ENCODE measurements around the gene FILIP1. TPM values are rescaled to one million over a fixed set of nuclear protein-coding genes. Genes with fewer than 3 reads are reported as not detected.
A peak's percentile ranks its signal among the peaks of the same experiment; 100 is the strongest.

The FILIP1 gene
- total RNA-seq, 4 donors from 2014 or later = 2.2 to 9.3 (median 5.1) TPM

GRCh38 chr6:75290136-75290945, 203.3 kb downstream of the FILIP1 start:
- intact Hi-C loops (cut with DNase I) = no loop called here
- no peak for DNase-seq
- Histone ChIP-seq H3K4me1 (peaks cover 4 to 10% of the 10 kb centered on the region in 2 donors), H3K27ac (no peak overlapping the region), H3K4me3 (replicated peaks in 1 of 3) (no peak overlapping the region), H3K27me3 (no peaks in the 10 kb centered on the region), H3K9me3 (no peaks in the 10 kb centered on the region), H3K36me3 (no peaks in the 10 kb centered on the region)
- TF ChIP-seq POLR2A (IDR thresholded peaks at IDR 0.05) (no peak), CTCF (IDR thresholded peaks at IDR 0.05) (no peak)
- 53 to 70% methylated on average over 7 of the region's 7 CpGs for WGBS, 2 donors

GRCh38 chr6:75288023-75288422, 205.6 kb downstream of the FILIP1 start:
- TF ChIP-seq CTCF (IDR thresholded peaks at IDR 0.05) (no peak), POLR2A (IDR thresholded peaks at IDR 0.05) (no peak)
- no peak for DNase-seq
- Histone ChIP-seq H3K27me3 (no peaks in the 10 kb centered on the region), H3K36me3 (no peaks in the 10 kb centered on the region), H3K9me3 (no peaks in the 10 kb centered on the region), H3K4me3 (replicated peaks in 1 of 3) (no peak overlapping the region), H3K27ac (no peak overlapping the region), H3K4me1 (peaks cover 4 to 10% of the 10 kb centered on the region in 2 donors)
- WGBS, 2 donors = 88 to 98% methylated on average over 1 of the region's 1 CpG
- intact Hi-C loops (cut with DNase I) = no loop called here

GRCh38 chr6:75287424-75287823, 206.2 kb downstream of the FILIP1 start:
- WGBS, 2 donors = 82 to 92% methylated on average over 1 of the region's 1 CpG
- H3K27ac ChIP-seq = no peak overlapping the region
- H3K4me3 ChIP-seq (replicated peaks in 1 of 3) = no peak overlapping the region
- H3K27me3 ChIP-seq = no peaks in the 10 kb centered on the region
- H3K36me3 ChIP-seq = no peaks in the 10 kb centered on the region
- no peak for TF ChIP-seq POLR2A (IDR thresholded peaks at IDR 0.05)
- TF ChIP-seq CTCF (IDR thresholded peaks at IDR 0.05) = no peak
- H3K9me3 ChIP-seq = no peaks in the 10 kb centered on the region
- H3K4me1 ChIP-seq = peaks cover 10 to 15% of the 10 kb centered on the region in 2 donors
- no peak for DNase-seq
- intact Hi-C loops (cut with DNase I) = no loop called here

- Histone ChIP-seq H3K36me3 (no peaks in the 10 kb centered on the region), H3K9me3 (no peaks in the 10 kb centered on the region), H3K4me3 (replicated peaks in 1 of 3) (no peak overlapping the region), H3K27me3 (no peaks in the 10 kb centered on the region), H3K27ac (no peak overlapping the region), H3K4me1 (peaks cover 13 to 19% of the 10 kb centered on the region in 2 donors)
- no peak for TF ChIP-seq POLR2A (IDR thresholded peaks at IDR 0.05)
- TF ChIP-seq CTCF (IDR thresholded peaks at IDR 0.05) = no peak
- no peak for DNase-seq
- intact Hi-C loops (cut with DNase I) = no loop called here
- WGBS, 2 donors = 95 to 96% methylated on average over 2 of the region's 2 CpGs
These were observed 206.6 kb downstream of the FILIP1 start for GRCh38 chr6:75286955-75287354.

GRCh38 chr6:75285283-75285639, 208.3 kb downstream of the FILIP1 start:
- intact Hi-C loops (cut with DNase I) = no loop called here
- Histone ChIP-seq H3K9me3 (no peaks in the 10 kb centered on the region), H3K4me1 (peaks cover 25 to 27% of the 10 kb centered on the region in 2 donors), H3K36me3 (no peaks in the 10 kb centered on the region), H3K27ac (peak overlapping the region; percentile 77 to 92 (median 78)), H3K27me3 (no peaks in the 10 kb centered on the region), H3K4me3 (replicated peaks in 1 of 3) (peak overlapping the region; percentile 64 to 75 (median 65))
- TF ChIP-seq POLR2A (IDR thresholded peaks at IDR 0.05) (no peak), CTCF (IDR thresholded peaks at IDR 0.05) (no peak)
- no peak for DNase-seq
- 2 to 4% methylated on average over 6 of the region's 6 CpGs for WGBS, 2 donors
